Keratinocyte (primary cell): ENCODE measurements around the gene RASL12. TPM values are rescaled to one million over a fixed set of nuclear protein-coding genes. Genes with fewer than 3 reads are reported as not detected.

Experiments
- DNase-seq: peaks from one replicate; pipeline ENCODE4 v3.0.0-alpha.2; 2011; ENCODE audit warnings: low read depth, missing footprints, low spot score
- FAIRE-seq: peaks from 2 replicates; lab custom pipeline; 2011; peaks lifted over from hg19 to GRCh38; lab: Jason Lieb, UNC
- H2AFZ ChIP-seq: 2 replicates; pipeline ENCODE4 v1.6.0; 2012; ENCODE audit warnings: low read length, control low read depth, inconsistent platforms; ENCODE audit not compliant: control insufficient read depth
- H3K27ac ChIP-seq: 2 replicates; pipeline ENCODE4 v1.5.1; 2011; ENCODE audit warnings: low read length; ENCODE audit not compliant: control insufficient read depth, insufficient read depth
- H3K27me3 ChIP-seq: 3 replicates; pipeline ENCODE4 v1.6.0; 2011; ENCODE audit warnings: low read length; ENCODE audit not compliant: control insufficient read depth, insufficient read depth; ENCODE audit errors: extremely low read depth
- H3K36me3 ChIP-seq, 2 experiments: 2 replicates in 1 of 2; 3 replicates in 1 of 2; pipeline ENCODE4 v1.5.1; 2011; ENCODE audit warnings: low read length in 2 of 2, mild to moderate bottlenecking in 1 of 2; ENCODE audit not compliant: control insufficient read depth in 2 of 2, insufficient read depth in 2 of 2; ENCODE audit errors: extremely low read depth in 1 of 2
- H3K4me1 ChIP-seq: 3 replicates; pipeline ENCODE4 v1.5.1; 2011; ENCODE audit warnings: low read length; ENCODE audit not compliant: control insufficient read depth, insufficient read depth; ENCODE audit errors: extremely low read depth
- H3K4me2 ChIP-seq: 3 replicates; pipeline ENCODE4 v1.6.0; 2011; ENCODE audit warnings: low read depth, low read length; ENCODE audit not compliant: control insufficient read depth, insufficient read depth; ENCODE audit errors: extremely low read depth
- H3K4me3 ChIP-seq, 3 experiments: fragments of 200-600 bp in 1 of 3; sonication (generic) in 1 of 3; 2 replicates in 2 of 3; 3 replicates in 1 of 3; pipeline ENCODE4 v1.5.1; 2011 to 2016; ENCODE audit warnings: low read length in 3 of 3, mild to moderate bottlenecking in 3 of 3, control low read depth in 2 of 3, inconsistent platforms in 1 of 3, low read depth in 1 of 3, mixed read lengths in 1 of 3, mixed run types in 1 of 3, moderate library complexity in 1 of 3; ENCODE audit not compliant: control insufficient read depth in 2 of 3, insufficient read depth in 2 of 3; ENCODE audit errors: extremely low read depth in 1 of 3
- H3K79me2 ChIP-seq: 2 replicates; pipeline ENCODE4 v1.6.0; 2012; ENCODE audit warnings: low read length; ENCODE audit not compliant: control insufficient read depth, insufficient read depth
- H3K9ac ChIP-seq: 3 replicates; pipeline ENCODE4 v1.6.0; 2011; ENCODE audit warnings: low read length; ENCODE audit not compliant: control insufficient read depth, insufficient read depth; ENCODE audit errors: extremely low read depth
- H3K9me1 ChIP-seq: 3 replicates; pipeline ENCODE4 v1.6.0; 2011; ENCODE audit warnings: low read length; ENCODE audit not compliant: control insufficient read depth, insufficient read depth; ENCODE audit errors: extremely low read depth
- H3K9me3 ChIP-seq: 2 replicates; pipeline ENCODE4 v1.5.1; 2012; ENCODE audit warnings: low read depth, low read length; ENCODE audit not compliant: control insufficient read depth
- H4K20me1 ChIP-seq: 3 replicates; pipeline ENCODE4 v1.6.0; 2011; ENCODE audit warnings: low read length; ENCODE audit not compliant: control insufficient read depth, insufficient read depth; ENCODE audit errors: extremely low read depth
- CTCF ChIP-seq, 3 experiments: IDR thresholded peaks in 1 of 3; conservative IDR thresholded peaks in 1 of 3; optimal IDR thresholded peaks in 1 of 3; 2 replicates in 2 of 3; 3 replicates in 1 of 3; pipeline versions ENCODE3 to v1.5.1; 2011; ENCODE audit warnings: low read length in 3 of 3, mild to moderate bottlenecking in 3 of 3, moderate library complexity in 2 of 3, control low read depth in 1 of 3, inconsistent platforms in 1 of 3; ENCODE audit not compliant: insufficient read depth in 2 of 3; ENCODE audit errors: extremely low read depth in 1 of 3
- EZH2 ChIP-seq: IDR thresholded peaks from one replicate; pipeline ENCODE4 v1.6.1; 2012; ENCODE audit warnings: inconsistent platforms, mild to moderate bottlenecking, low read length, moderate library complexity
- dilution Hi-C: fragments of 300-500 bp; cut with MboI; formaldehyde crosslinking; loops from one replicate; pipeline ENCODE4 v1.7.0; 2020; ENCODE audit warnings: low sequenced_read_pairs; ENCODE audit not compliant: extremely low pct_ligation_motif_present
- polyA plus RNA-seq, 5 experiments: library from polyadenylated mRNA; depleted of rRNA in 3 of 5; stranded (reverse) in 3 of 5; stranded (forward) in 1 of 5; unstranded in 1 of 5; fragments of >200 nt; gene quantifications; 1 replicate in 1 of 5; 2 replicates in 3 of 5; 3 replicates in 1 of 5; pipeline versions ENCODE4 v1.2.1 to v1.2.3, GENCODE V29; 2011 to 2012; ENCODE audit warnings: missing spikeins in 2 of 5, low read depth in 1 of 5, low replicate concordance in 1 of 5

The RASL12 gene
- polyA plus RNA-seq, 1 donor (not counting 4 experiments of a cell fraction or from before 2014, with no cell fraction given) = not detected

DNA sequence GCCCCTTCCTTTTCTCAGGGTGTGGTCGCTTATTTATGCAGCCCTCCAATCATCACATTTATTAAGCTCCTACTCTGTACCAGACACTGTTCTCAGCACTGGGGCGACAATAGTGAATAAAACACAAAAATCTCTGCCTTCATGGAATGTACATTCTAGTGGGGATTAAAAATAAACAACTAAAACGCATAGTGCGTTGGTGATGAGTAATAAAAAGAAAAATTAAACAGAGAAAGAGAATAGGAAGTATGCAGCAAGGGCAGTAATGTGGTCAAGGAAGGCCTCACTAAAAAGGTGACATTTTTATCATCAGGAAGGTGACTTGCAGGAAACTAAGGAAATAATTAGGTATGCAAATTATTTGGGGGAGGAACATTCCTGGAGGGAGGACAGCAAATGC, 17.5 kb downstream of the RASL12 start:
- Histone ChIP-seq H2AFZ (no peak overlapping the region), H3K27ac (no peak overlapping the region), H3K4me2 (no peak overlapping the region), H4K20me1 (no peaks in the 10 kb centered on the region), H3K79me2 (no peaks in the 10 kb centered on the region), H3K9me1 (no peaks in the 10 kb centered on the region), H3K27me3 (no peaks in the 10 kb centered on the region), H3K9me3 (no peaks in the 10 kb centered on the region), H3K36me3 (no peaks in the 10 kb centered on the region), H3K4me3 (no peak overlapping the region), H3K4me1 (no peaks in the 10 kb centered on the region), H3K9ac (no peak overlapping the region)
- dilution Hi-C loops = no loop called here
- DNase-seq = no peak
- TF ChIP-seq EZH2 (no peak), CTCF (optimal IDR thresholded peaks at IDR 0.05 in 1 of 3, IDR thresholded peaks at IDR 0.05 in 1 of 3, conservative IDR thresholded peaks at IDR 0.05 in 1 of 3; ENCODE audit: extremely low read depth in 1 of 3, insufficient read depth in 2 of 3, low read length in 3 of 3) (no peak)
- no peak for FAIRE-seq

- Histone ChIP-seq H3K27ac (no peak overlapping the region), H3K9me1 (no peaks in the 10 kb centered on the region), H3K9me3 (no peaks in the 10 kb centered on the region), H3K4me3 (peak overlapping the region in 1 of 3 experiments; percentile 55), H4K20me1 (no peaks in the 10 kb centered on the region), H3K36me3 (no peaks in the 10 kb centered on the region), H3K9ac (no peak overlapping the region), H2AFZ (no peak overlapping the region), H3K4me2 (peak overlapping the region; percentile 86), H3K27me3 (no peaks in the 10 kb centered on the region), H3K79me2 (no peaks in the 10 kb centered on the region), H3K4me1 (peaks cover 2% of the 10 kb centered on the region)
- dilution Hi-C loops = no loop called here
- TF ChIP-seq CTCF (optimal IDR thresholded peaks at IDR 0.05 in 1 of 3, IDR thresholded peaks at IDR 0.05 in 1 of 3, conservative IDR thresholded peaks at IDR 0.05 in 1 of 3; ENCODE audit: extremely low read depth in 1 of 3, insufficient read depth in 2 of 3, low read length in 3 of 3) (no peak), EZH2 (no peak)
- FAIRE-seq = peak; percentile 65
- peak; percentile 62 for DNase-seq
Observed at GRCh38 chr15:65049418-65049840, 18.4 kb downstream of the RASL12 start.
